ENCODE data around the gene POLR2M. TPM values are rescaled to one million over a fixed set of nuclear protein-coding genes. Genes with fewer than 3 reads are reported as not detected.

The POLR2M gene
- polyA plus RNA-seq, 1 of the 3 experiments (the other 2 are of a cell fraction): 160 TPM

- Histone ChIP-seq H3F3A (replicated peaks; ENCODE audit: insufficient read depth) (no peaks in the 10 kb centered on the region), H3K9ac (no peak overlapping the region), H2AFZ (ENCODE audit: low read depth) (no peak overlapping the region), H3K27me3 (ENCODE audit: insufficient read depth) (no peaks in the 10 kb centered on the region; the same call in 1 of the 2 replicates), H3K4me1 (ENCODE audit: control insufficient read depth in 1 of 2, insufficient read depth in 2 of 2, low read depth in 1 of 2, low read length in 1 of 2) (peaks cover 0 to 2% of the 10 kb centered on the region in 2 experiments; a peak in 1 of 4 replicates), H4K20me1 (ENCODE audit: insufficient read depth) (no peaks in the 10 kb centered on the region), H3K79me2 (ENCODE audit: insufficient read depth) (no peaks in the 10 kb centered on the region), H3K27ac (ENCODE audit: low read depth in 2 of 2, low read length in 1 of 2) (no peak overlapping the region), H3K9me2 (no peaks in the 10 kb centered on the region), H3K4me3 (ENCODE audit: low read depth in 2 of 2, low read length in 1 of 2) (no peak overlapping the region), H3K4me2 (no peak overlapping the region), H3K36me3 (replicated peaks in 1 of 2; ENCODE audit: control insufficient read depth in 1 of 2, insufficient read depth in 2 of 2, low read length in 1 of 2) (no peaks in the 10 kb centered on the region), H3K9me3 (no peaks in the 10 kb centered on the region)
- ChIA-PET CTCF (interaction anchor here (1.1 to 2.7 kb wide), 6 partner anchors 10 to 408 kb away, joined by 3 to 9 read pairs (median 3); partner anchors contain the start of gene POLR2M), POLR2A (no interaction called here)
- TF ChIP-seq MEF2A (IDR thresholded peaks at IDR 0.05; ENCODE audit: borderline replicate concordance, low read depth) (no peak), CHD2 (IDR thresholded peaks at IDR 0.05; ENCODE audit: low read length, partially characterized antibody) (no peak), FOXJ3 (CRISPR knock-in tag; IDR thresholded peaks at IDR 0.05) (no peak), GABPA (IDR thresholded peaks at IDR 0.05; ENCODE audit: low read depth) (no peak)
- TF ChIP-seq, protein P1, sequence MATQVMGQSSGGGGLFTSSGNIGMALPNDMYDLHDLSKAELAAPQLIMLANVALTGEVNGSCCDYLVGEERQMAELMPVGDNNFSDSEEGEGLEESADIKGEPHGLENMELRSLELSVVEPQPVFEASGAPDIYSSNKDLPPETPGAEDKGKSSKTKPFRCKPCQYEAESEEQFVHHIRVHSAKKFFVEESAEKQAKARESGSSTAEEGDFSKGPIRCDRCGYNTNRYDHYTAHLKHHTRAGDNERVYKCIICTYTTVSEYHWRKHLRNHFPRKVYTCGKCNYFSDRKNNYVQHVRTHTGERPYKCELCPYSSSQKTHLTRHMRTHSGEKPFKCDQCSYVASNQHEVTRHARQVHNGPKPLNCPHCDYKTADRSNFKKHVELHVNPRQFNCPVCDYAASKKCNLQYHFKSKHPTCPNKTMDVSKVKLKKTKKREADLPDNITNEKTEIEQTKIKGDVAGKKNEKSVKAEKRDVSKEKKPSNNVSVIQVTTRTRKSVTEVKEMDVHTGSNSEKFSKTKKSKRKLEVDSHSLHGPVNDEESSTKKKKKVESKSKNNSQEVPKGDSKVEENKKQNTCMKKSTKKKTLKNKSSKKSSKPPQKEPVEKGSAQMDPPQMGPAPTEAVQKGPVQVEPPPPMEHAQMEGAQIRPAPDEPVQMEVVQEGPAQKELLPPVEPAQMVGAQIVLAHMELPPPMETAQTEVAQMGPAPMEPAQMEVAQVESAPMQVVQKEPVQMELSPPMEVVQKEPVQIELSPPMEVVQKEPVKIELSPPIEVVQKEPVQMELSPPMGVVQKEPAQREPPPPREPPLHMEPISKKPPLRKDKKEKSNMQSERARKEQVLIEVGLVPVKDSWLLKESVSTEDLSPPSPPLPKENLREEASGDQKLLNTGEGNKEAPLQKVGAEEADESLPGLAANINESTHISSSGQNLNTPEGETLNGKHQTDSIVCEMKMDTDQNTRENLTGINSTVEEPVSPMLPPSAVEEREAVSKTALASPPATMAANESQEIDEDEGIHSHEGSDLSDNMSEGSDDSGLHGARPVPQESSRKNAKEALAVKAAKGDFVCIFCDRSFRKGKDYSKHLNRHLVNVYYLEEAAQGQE (IDR thresholded peaks at IDR 0.05; ENCODE audit: low read depth, low read length): no peak
- TF ChIP-seq, protein P2, sequence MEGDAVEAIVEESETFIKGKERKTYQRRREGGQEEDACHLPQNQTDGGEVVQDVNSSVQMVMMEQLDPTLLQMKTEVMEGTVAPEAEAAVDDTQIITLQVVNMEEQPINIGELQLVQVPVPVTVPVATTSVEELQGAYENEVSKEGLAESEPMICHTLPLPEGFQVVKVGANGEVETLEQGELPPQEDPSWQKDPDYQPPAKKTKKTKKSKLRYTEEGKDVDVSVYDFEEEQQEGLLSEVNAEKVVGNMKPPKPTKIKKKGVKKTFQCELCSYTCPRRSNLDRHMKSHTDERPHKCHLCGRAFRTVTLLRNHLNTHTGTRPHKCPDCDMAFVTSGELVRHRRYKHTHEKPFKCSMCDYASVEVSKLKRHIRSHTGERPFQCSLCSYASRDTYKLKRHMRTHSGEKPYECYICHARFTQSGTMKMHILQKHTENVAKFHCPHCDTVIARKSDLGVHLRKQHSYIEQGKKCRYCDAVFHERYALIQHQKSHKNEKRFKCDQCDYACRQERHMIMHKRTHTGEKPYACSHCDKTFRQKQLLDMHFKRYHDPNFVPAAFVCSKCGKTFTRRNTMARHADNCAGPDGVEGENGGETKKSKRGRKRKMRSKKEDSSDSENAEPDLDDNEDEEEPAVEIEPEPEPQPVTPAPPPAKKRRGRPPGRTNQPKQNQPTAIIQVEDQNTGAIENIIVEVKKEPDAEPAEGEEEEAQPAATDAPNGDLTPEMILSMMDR (IDR thresholded peaks at IDR 0.05): no peak
- TF ChIP-seq, protein P3, sequence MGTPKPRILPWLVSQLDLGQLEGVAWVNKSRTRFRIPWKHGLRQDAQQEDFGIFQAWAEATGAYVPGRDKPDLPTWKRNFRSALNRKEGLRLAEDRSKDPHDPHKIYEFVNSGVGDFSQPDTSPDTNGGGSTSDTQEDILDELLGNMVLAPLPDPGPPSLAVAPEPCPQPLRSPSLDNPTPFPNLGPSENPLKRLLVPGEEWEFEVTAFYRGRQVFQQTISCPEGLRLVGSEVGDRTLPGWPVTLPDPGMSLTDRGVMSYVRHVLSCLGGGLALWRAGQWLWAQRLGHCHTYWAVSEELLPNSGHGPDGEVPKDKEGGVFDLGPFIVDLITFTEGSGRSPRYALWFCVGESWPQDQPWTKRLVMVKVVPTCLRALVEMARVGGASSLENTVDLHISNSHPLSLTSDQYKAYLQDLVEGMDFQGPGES (IDR thresholded peaks at IDR 0.05; ENCODE audit: low read depth, low read length): no peak
- TF ChIP-seq, protein P4, sequence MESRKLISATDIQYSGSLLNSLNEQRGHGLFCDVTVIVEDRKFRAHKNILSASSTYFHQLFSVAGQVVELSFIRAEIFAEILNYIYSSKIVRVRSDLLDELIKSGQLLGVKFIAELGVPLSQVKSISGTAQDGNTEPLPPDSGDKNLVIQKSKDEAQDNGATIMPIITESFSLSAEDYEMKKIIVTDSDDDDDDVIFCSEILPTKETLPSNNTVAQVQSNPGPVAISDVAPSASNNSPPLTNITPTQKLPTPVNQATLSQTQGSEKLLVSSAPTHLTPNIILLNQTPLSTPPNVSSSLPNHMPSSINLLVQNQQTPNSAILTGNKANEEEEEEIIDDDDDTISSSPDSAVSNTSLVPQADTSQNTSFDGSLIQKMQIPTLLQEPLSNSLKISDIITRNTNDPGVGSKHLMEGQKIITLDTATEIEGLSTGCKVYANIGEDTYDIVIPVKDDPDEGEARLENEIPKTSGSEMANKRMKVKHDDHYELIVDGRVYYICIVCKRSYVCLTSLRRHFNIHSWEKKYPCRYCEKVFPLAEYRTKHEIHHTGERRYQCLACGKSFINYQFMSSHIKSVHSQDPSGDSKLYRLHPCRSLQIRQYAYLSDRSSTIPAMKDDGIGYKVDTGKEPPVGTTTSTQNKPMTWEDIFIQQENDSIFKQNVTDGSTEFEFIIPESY (IDR thresholded peaks at IDR 0.05; ENCODE audit: borderline replicate concordance, low read depth): no peak
- WGBS (ENCODE audit: low lambda C conversion rate): 88% methylated on average over 2 of the region's 2 CpGs
- no peak for DNase-seq
Observed at GRCh38 chr15:57663262-57663661, 43.3 kb upstream of the POLR2M start.

Data from SK-N-SH (cell line).